Measurements from ENCODE around the gene ADAMTSL5. TPM values are rescaled to one million over a fixed set of nuclear protein-coding genes. Genes with fewer than 3 reads are reported as not detected.

Gene ADAMTSL5
- total RNA-seq, 5 donors from 2014 or later (not counting 1 experiment from before 2014, with no cell fraction given), result 5.7 to 7.9 (median 6.9) TPM

- DNase-seq, result no peak
- Histone ChIP-seq H3K27me3 (replicated peaks in 1 of 2; ENCODE audit: control insufficient read depth in 2 of 2, extremely low read depth in 1 of 2, insufficient read depth in 2 of 2, low read length in 1 of 2) (peaks cover 5 to 77% of the 10 kb centered on the region in 2 experiments), H3K27ac (ENCODE audit: low read length) (no peak overlapping the region), H3K36me3 (ENCODE audit: control insufficient read depth in 2 of 2, extremely low read depth in 1 of 2, insufficient read depth in 1 of 2, low read length in 1 of 2) (no peaks in the 10 kb centered on the region), H3K9me3 (no peaks in the 10 kb centered on the region), H3K4me1 (ENCODE audit: control insufficient read depth in 1 of 2, extremely low read depth in 1 of 2, insufficient read depth in 2 of 2, low read length in 2 of 2) (no peaks in the 10 kb centered on the region), H3K4me3 (ENCODE audit: control insufficient read depth in 1 of 2, extremely low read depth in 1 of 2, low read length in 1 of 2) (no peak overlapping the region)
- CTCF ChIA-PET, result no interaction called here
- Mint-ChIP-seq H3K27me3 (peaks cover 44 to 55% of the 10 kb centered on the region in 2 donors), H3K4me3 (no peak overlapping the region), H3K36me3 (no peaks in the 10 kb centered on the region), H3K4me1 (peaks cover 4 to 8% (median 7%) of the 10 kb centered on the region in 3 donors), H3K27ac (no peak overlapping the region), H3K9me3 (no peaks in the 10 kb centered on the region)
- no peak for ATAC-seq (replicated peaks in 1 of 4)
- POLR2A ChIA-PET, result interaction anchor here in 1 of 2 donors (0.7 kb wide), 1 partner anchor 27 kb away, joined by 3 read pairs; no protein-coding TSS in a partner anchor
- WGBS (ENCODE audit: insufficient coverage), result 71% methylated on average over 17 of the region's 18 CpGs
Observed at GRCh38 chr19:1526979-1527649, 14.3 kb upstream of the ADAMTSL5 start.

DNA sequence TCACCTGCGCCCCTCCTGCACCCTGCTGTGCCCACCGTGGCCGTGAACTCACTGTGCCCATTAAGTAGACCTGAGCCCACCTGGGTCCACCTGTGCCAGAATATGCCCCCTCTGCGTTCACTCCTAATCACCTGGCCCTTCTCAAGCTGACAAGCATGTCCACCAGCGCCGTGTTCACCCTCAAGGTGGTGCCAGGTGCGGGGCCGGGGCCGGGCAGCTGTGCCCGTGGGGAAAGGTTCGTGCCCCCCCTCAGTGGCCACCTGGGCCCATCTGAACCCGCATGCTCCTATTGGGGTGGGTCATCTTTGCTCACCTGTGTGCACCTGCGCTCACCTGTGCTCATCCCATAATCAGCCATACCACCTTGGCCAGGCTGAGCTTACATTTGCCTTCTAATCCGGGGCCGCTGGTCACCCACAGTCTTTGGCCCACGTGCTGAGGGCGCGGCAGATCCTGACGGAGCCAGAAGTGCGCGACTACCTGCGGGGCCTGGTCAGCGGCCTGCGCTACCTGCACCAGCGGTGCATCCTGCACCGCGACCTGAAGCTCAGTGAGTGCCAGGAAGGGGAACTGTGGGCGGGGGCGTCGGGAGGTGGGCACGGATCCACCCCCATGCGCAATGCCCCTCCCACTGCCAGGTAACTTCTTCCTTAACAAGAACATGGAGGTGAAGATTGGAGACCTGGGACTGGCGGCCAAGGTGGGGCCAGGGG, 13.4 kb upstream of the ADAMTSL5 start:
- H3K9me3 Mint-ChIP-seq, result no peaks in the 10 kb centered on the region
- CTCF ChIA-PET, result no interaction called here
- H3K36me3 Mint-ChIP-seq, result no peaks in the 10 kb centered on the region
- no peaks in the 10 kb centered on the region for H3K4me1 ChIP-seq (ENCODE audit: control insufficient read depth in 1 of 2, extremely low read depth in 1 of 2, insufficient read depth in 2 of 2, low read length in 2 of 2)
- peaks cover 5 to 76% of the 10 kb centered on the region in 2 experiments for H3K27me3 ChIP-seq (replicated peaks in 1 of 2; ENCODE audit: control insufficient read depth in 2 of 2, extremely low read depth in 1 of 2, insufficient read depth in 2 of 2, low read length in 1 of 2)
- POLR2A ChIA-PET, result no interaction called here
- H3K9me3 ChIP-seq, result no peaks in the 10 kb centered on the region
- H3K27ac Mint-ChIP-seq, result no peak overlapping the region
- peaks cover 40 to 51% of the 10 kb centered on the region in 2 donors for H3K27me3 Mint-ChIP-seq
- 86% methylated on average over 25 of the region's 33 CpGs for WGBS (ENCODE audit: insufficient coverage)
- no peak for ATAC-seq (replicated peaks in 1 of 4)
- no peak for DNase-seq
- no peak overlapping the region for H3K27ac ChIP-seq (ENCODE audit: low read length)
- no peak overlapping the region for H3K4me3 ChIP-seq (ENCODE audit: control insufficient read depth in 1 of 2, extremely low read depth in 1 of 2, low read length in 1 of 2)
- peak overlapping the region in 1 of 3 donors; percentile 9 for H3K4me3 Mint-ChIP-seq
- peaks cover 4 to 8% (median 7%) of the 10 kb centered on the region in 3 donors for H3K4me1 Mint-ChIP-seq
- no peaks in the 10 kb centered on the region for H3K36me3 ChIP-seq (ENCODE audit: control insufficient read depth in 2 of 2, extremely low read depth in 1 of 2, insufficient read depth in 1 of 2, low read length in 1 of 2)

DNA sequence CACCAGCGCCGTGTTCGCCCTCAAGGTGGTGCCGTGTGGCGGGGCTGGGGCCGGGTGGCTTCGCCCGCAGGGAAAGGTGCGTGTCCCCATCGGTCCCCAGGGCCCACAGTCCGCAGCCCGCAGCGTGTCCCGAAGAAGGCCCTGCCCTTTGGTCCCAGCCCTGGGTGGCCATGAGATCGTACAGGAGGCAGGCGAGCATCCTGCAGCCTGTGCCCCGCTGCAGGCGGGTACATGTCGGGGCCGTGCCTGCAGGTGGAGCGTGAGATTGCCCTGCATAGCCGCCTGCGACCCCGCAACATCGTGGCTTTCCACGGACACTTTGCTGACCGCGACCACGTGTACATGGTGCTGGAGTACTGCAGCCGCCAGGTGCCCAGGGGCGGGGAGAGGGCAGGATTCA, 12.5 kb upstream of the ADAMTSL5 start:
- 66% methylated on average over 31 of the region's 31 CpGs for WGBS (ENCODE audit: insufficient coverage)

DNA sequence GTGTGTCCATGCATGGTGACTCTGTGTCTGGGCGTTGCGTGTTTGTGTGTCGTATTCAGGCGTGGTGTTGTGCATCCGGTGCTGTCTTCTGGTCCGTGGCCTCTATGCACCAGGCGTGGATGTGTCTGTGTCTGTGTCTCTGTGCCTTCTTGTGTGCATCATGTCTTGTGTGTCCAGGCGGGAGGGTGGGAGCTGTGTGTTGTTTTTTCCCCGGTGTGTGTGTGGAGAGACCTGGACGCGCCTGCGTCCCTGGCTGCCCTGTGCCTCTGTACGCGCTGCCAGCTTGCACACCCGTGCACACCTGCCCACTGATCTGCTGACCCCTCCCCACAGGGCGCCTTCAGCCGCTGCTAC, 12.1 kb upstream of the ADAMTSL5 start:
- ATAC-seq (replicated peaks in 1 of 4) (no peak), DNase-seq (no peak)
- peaks cover 4 to 8% (median 7%) of the 10 kb centered on the region in 3 donors for H3K4me1 Mint-ChIP-seq
- peak overlapping the region in 1 of 3 donors; percentile 59 for H3K4me3 Mint-ChIP-seq
- H3K27ac Mint-ChIP-seq, result no peak overlapping the region
- H3K27me3 Mint-ChIP-seq, result peaks cover 36 to 47% of the 10 kb centered on the region in 2 donors
- peaks cover 5 to 78% of the 10 kb centered on the region in 2 experiments for H3K27me3 ChIP-seq (replicated peaks in 1 of 2; ENCODE audit: control insufficient read depth in 2 of 2, extremely low read depth in 1 of 2, insufficient read depth in 2 of 2, low read length in 1 of 2)
- H3K27ac ChIP-seq (ENCODE audit: low read length), result no peak overlapping the region
- no peaks in the 10 kb centered on the region for H3K9me3 ChIP-seq
- H3K4me1 ChIP-seq (ENCODE audit: control insufficient read depth in 1 of 2, extremely low read depth in 1 of 2, insufficient read depth in 2 of 2, low read length in 2 of 2), result no peaks in the 10 kb centered on the region
- H3K4me3 ChIP-seq (ENCODE audit: control insufficient read depth in 1 of 2, extremely low read depth in 1 of 2, low read length in 1 of 2), result no peak overlapping the region
- H3K36me3 ChIP-seq (ENCODE audit: control insufficient read depth in 2 of 2, extremely low read depth in 1 of 2, insufficient read depth in 1 of 2, low read length in 1 of 2), result no peaks in the 10 kb centered on the region
- POLR2A ChIA-PET, result no interaction called here
- CTCF ChIA-PET, result no interaction called here
- H3K36me3 Mint-ChIP-seq, result no peaks in the 10 kb centered on the region
- H3K9me3 Mint-ChIP-seq, result no peaks in the 10 kb centered on the region
- 76% methylated on average over 7 of the region's 17 CpGs for WGBS (ENCODE audit: insufficient coverage)

More for the DNA sequence above, 12.5 kb upstream of the ADAMTSL5 start:
- H3K36me3 ChIP-seq (ENCODE audit: control insufficient read depth in 2 of 2, extremely low read depth in 1 of 2, insufficient read depth in 1 of 2, low read length in 1 of 2), result no peaks in the 10 kb centered on the region
- ATAC-seq (replicated peaks in 1 of 4) (no peak), DNase-seq (no peak)
- H3K9me3 ChIP-seq, result no peaks in the 10 kb centered on the region
- Mint-ChIP-seq H3K4me1 (peaks cover 4 to 8% (median 7%) of the 10 kb centered on the region in 3 donors), H3K9me3 (no peaks in the 10 kb centered on the region), H3K4me3 (no peak overlapping the region), H3K27me3 (peaks cover 40 to 51% of the 10 kb centered on the region in 2 donors), H3K36me3 (no peaks in the 10 kb centered on the region), H3K27ac (no peak overlapping the region)
- ChIA-PET POLR2A (no interaction called here), CTCF (no interaction called here)
- H3K27ac ChIP-seq (ENCODE audit: low read length), result no peak overlapping the region
- H3K4me3 ChIP-seq (ENCODE audit: control insufficient read depth in 1 of 2, extremely low read depth in 1 of 2, low read length in 1 of 2), result no peak overlapping the region
- H3K27me3 ChIP-seq (replicated peaks in 1 of 2; ENCODE audit: control insufficient read depth in 2 of 2, extremely low read depth in 1 of 2, insufficient read depth in 2 of 2, low read length in 1 of 2), result peaks cover 5 to 76% of the 10 kb centered on the region in 2 experiments
- H3K4me1 ChIP-seq (ENCODE audit: control insufficient read depth in 1 of 2, extremely low read depth in 1 of 2, insufficient read depth in 2 of 2, low read length in 2 of 2), result no peaks in the 10 kb centered on the region

DNA sequence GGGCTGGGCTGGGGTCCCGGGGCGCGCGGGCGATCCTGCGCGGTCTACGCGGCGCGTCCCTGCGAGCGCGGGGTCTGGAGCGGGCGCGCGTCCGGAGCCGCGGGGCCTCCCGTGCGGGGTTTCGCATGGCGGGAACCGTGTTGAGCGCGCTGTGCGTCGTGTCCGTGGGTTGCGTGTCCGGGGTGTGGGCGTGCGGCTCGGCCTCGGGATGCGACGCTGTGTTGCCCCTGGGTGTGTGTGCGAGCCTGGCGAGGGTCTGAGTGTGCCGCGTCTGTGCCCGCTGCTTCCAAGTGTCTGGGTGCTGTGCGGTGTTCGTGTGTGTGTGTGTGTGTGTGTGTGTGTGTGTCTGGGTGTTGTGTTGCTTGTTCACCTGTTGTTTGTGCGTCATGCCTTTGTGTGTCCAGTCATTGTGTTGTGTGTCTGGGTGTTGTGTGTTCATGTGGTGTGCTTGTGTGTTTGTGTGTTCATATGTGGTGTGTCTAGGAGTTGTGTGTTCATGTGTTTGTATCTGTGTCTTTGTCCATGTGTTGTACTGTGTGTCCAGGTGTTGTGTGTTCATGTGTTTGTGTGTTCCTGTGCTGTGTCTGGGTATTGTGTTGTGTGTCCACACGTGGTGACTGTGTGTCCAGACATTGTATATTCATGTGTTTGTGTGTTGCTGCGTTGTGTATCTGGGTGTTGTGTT, 11.6 kb upstream of the ADAMTSL5 start:
- Histone ChIP-seq H3K27me3 (replicated peaks in 1 of 2; ENCODE audit: control insufficient read depth in 2 of 2, extremely low read depth in 1 of 2, insufficient read depth in 2 of 2, low read length in 1 of 2) (peaks cover 5 to 77% of the 10 kb centered on the region in 2 experiments), H3K9me3 (no peaks in the 10 kb centered on the region), H3K36me3 (ENCODE audit: control insufficient read depth in 2 of 2, extremely low read depth in 1 of 2, insufficient read depth in 1 of 2, low read length in 1 of 2) (no peaks in the 10 kb centered on the region), H3K27ac (ENCODE audit: low read length) (no peak overlapping the region), H3K4me3 (ENCODE audit: control insufficient read depth in 1 of 2, extremely low read depth in 1 of 2, low read length in 1 of 2) (no peak overlapping the region), H3K4me1 (ENCODE audit: control insufficient read depth in 1 of 2, extremely low read depth in 1 of 2, insufficient read depth in 2 of 2, low read length in 2 of 2) (no peaks in the 10 kb centered on the region)
- CTCF ChIA-PET, result no interaction called here
- peaks cover 4 to 8% (median 7%) of the 10 kb centered on the region in 3 donors for H3K4me1 Mint-ChIP-seq
- 25% methylated on average over 49 of the region's 49 CpGs for WGBS (ENCODE audit: insufficient coverage)
- POLR2A ChIA-PET, result interaction anchor here in 1 of 2 donors (0.6 kb wide), 1 partner anchor 74 kb away, joined by 4 read pairs; the partner anchor contains the start of gene APC2
- DNase-seq, result no peak
- H3K27me3 Mint-ChIP-seq, result peaks cover 34 to 45% of the 10 kb centered on the region in 2 donors
- no peak overlapping the region for H3K27ac Mint-ChIP-seq
- no peak for ATAC-seq (replicated peaks in 1 of 4)
- no peaks in the 10 kb centered on the region for H3K36me3 Mint-ChIP-seq
- no peaks in the 10 kb centered on the region for H3K9me3 Mint-ChIP-seq
- H3K4me3 Mint-ChIP-seq, result peak overlapping the region in 1 of 3 donors; percentile 59
